Right lobe of liver (tissue), 4 donors: ENCODE results near the gene MYZAP.

Experiments used
- POLR2A ChIP-seq: fragments of 450-650 bp; IDR thresholded peaks from one replicate; pipeline ENCODE4 v1.6.1; 2017; ENCODE audit warnings: antibody characterized with exemption, mild to moderate bottlenecking
- TF ChIP-seq, protein P1 (sequence below), 4 donors: fragments of 200-600 bp in 3 of 4; fragments of 450-650 bp in 1 of 4; IDR thresholded peaks; one replicate each; pipeline versions ENCODE4 v1.5.1 to v1.8.0; 2016 to 2022; ENCODE audit warnings: antibody characterized with exemption in 4 of 4, mild to moderate bottlenecking in 2 of 4
- donor health status: DM: no; HTN: no; CAD: no.
- donor health status: DM: no; HTN: no; CAD: no.
- donor health status: DM: no; HTN: yes; CAD: no.

DNA sequence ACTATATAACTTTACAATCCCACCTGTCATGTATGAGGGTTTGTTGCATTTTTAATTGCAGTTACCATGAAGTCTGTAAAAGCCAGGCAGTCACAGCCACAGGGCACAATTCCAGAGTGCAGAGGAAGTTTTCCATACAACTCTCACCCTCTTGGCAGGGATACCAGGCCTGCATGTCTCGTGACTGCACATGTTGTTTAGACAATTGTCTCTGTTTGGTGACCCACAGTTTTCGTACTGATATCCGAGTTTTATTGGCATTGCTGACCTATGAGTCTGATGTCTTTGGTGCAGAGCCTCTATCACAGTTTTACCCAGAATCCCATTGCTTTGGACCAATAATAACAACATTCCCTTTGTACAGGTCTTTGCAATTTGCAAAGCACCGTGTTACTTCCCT, 24.9 kb upstream of the MYZAP start:
- TF ChIP-seq, protein P1, sequence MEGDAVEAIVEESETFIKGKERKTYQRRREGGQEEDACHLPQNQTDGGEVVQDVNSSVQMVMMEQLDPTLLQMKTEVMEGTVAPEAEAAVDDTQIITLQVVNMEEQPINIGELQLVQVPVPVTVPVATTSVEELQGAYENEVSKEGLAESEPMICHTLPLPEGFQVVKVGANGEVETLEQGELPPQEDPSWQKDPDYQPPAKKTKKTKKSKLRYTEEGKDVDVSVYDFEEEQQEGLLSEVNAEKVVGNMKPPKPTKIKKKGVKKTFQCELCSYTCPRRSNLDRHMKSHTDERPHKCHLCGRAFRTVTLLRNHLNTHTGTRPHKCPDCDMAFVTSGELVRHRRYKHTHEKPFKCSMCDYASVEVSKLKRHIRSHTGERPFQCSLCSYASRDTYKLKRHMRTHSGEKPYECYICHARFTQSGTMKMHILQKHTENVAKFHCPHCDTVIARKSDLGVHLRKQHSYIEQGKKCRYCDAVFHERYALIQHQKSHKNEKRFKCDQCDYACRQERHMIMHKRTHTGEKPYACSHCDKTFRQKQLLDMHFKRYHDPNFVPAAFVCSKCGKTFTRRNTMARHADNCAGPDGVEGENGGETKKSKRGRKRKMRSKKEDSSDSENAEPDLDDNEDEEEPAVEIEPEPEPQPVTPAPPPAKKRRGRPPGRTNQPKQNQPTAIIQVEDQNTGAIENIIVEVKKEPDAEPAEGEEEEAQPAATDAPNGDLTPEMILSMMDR (IDR thresholded peaks at IDR 0.05) = no peak
- no peak for TF ChIP-seq POLR2A
